K562 (cell line): ENCODE results near the gene RINL. TPM values are rescaled to one million over a fixed set of nuclear protein-coding genes. Genes with fewer than 3 reads are reported as not detected.
A peak's percentile ranks its signal among the peaks of the same experiment; 100 is the strongest.

Source experiments
- ATAC-seq: fragments of 200-7000 bp; cut with Tn5 transposase; 3 replicates; pipeline ENCODE4 v1.9.1; 2020; ENCODE audit warnings: moderate library complexity
- BruUV-seq: library from RNA; stranded (reverse); fragments of 400-500 nt; replicated peaks from 2 replicates; lab custom pipeline; 2021; lab: Mats Ljungman, UMichigan
- CTCF ChIA-PET: fragments of 300-600 bp; formaldehyde crosslinking; extraction: SDS; loops from one replicate; lab custom pipeline; 2021; ENCODE audit warnings: low intra/inter-chr PET ratio; lab: Yijun Ruan, JAX
- POLR2A ChIA-PET: fragments of 300-600, 350-650 bp; sonication (Branson Sonifier 250); formaldehyde crosslinking; extraction: SDS; loops from one replicate; lab custom pipeline; 2021; ENCODE audit warnings: antibody characterized with exemption, inconsistent platforms; lab: Yijun Ruan, JAX
- DNase-seq, 4 experiments: peaks; one replicate each; pipeline versions ENCODE4 v3.0.0 to v3.0.0-alpha.2; 2011 to 2018; ENCODE audit warnings: low spot score in 3 of 4, mixed read lengths in 3 of 4; ENCODE audit errors: extremely low read depth in 1 of 4
- FAIRE-seq: peaks from 2 replicates; lab custom pipeline; 2011; peaks lifted over from hg19 to GRCh38; lab: Jason Lieb, UNC
- H2AFZ ChIP-seq: 2 replicates; pipeline ENCODE4 v1.6.0; 2011; ENCODE audit warnings: low read depth, low read length, control low read depth, inconsistent platforms
- H3K27ac ChIP-seq: fragments of 200-600 bp; 3 replicates; pipeline ENCODE4 v1.8.0; 2011; ENCODE audit warnings: low read depth, mild to moderate bottlenecking, control low read depth, inconsistent platforms, low read length, moderate library complexity, mixed read lengths; ENCODE audit errors: extremely low read depth
- H3K27me3 ChIP-seq, 2 experiments: fragments of 300-600 bp in 1 of 2; 2 replicates in 1 of 2; 3 replicates in 1 of 2; pipeline versions ENCODE4 v1.6.0 to v1.8.0; 2011; ENCODE audit warnings: inconsistent platforms in 2 of 2, low read length in 2 of 2, mild to moderate bottlenecking in 1 of 2, mixed read lengths in 1 of 2, moderate library complexity in 1 of 2; ENCODE audit not compliant: control insufficient read depth in 2 of 2, insufficient read depth in 2 of 2
- H3K36me3 ChIP-seq: fragments of 300-600 bp; 3 replicates; pipeline ENCODE4 v1.8.0; 2011; ENCODE audit warnings: mild to moderate bottlenecking, low read length, inconsistent platforms; ENCODE audit not compliant: control insufficient read depth, insufficient read depth
- H3K4me1 ChIP-seq, 2 experiments: fragments of 200-600 bp in 1 of 2; replicated peaks in 1 of 2; 2 replicates in 1 of 2; 3 replicates in 1 of 2; pipeline versions ENCODE4 v1.5.1 to v1.8.0; 2011; ENCODE audit warnings: inconsistent platforms in 2 of 2, low read length in 2 of 2, mild to moderate bottlenecking in 1 of 2, mixed read lengths in 1 of 2, moderate library complexity in 1 of 2; ENCODE audit not compliant: control insufficient read depth in 2 of 2, insufficient read depth in 2 of 2
- H3K4me2 ChIP-seq: 2 replicates; pipeline ENCODE4 v1.6.1; 2011; ENCODE audit warnings: low read length, control low read depth, inconsistent platforms, mixed read lengths; ENCODE audit not compliant: insufficient read depth
- H3K4me3 ChIP-seq: fragments of 200-600 bp; sonication (generic), shearing (Covaris generic); 2 replicates; pipeline ENCODE4 v1.5.1; 2016; ENCODE audit warnings: control low read depth, inconsistent platforms
- H3K79me2 ChIP-seq: fragments of 200-600 bp; 3 replicates; pipeline ENCODE4 v1.8.0; 2011; ENCODE audit warnings: low read length, inconsistent platforms; ENCODE audit not compliant: control insufficient read depth, insufficient read depth
- H3K9ac ChIP-seq, 2 experiments: 2 replicates each; pipeline versions ENCODE4 v1.6.0 to v1.6.1; 2011; ENCODE audit warnings: low read depth in 2 of 2, low read length in 2 of 2, control low read depth in 1 of 2, inconsistent platforms in 1 of 2, mild to moderate bottlenecking in 1 of 2, mixed read lengths in 1 of 2; ENCODE audit not compliant: insufficient read depth in 1 of 2
- H3K9me1 ChIP-seq: one replicate; pipeline ENCODE4 v1.6.0; 2011; ENCODE audit warnings: inconsistent platforms, mild to moderate bottlenecking, low read length, moderate library complexity; ENCODE audit not compliant: control insufficient read depth, insufficient read depth
- H3K9me3 ChIP-seq: replicated peaks from 2 replicates; pipeline ENCODE4 v1.5.1; 2011; ENCODE audit warnings: low read depth, low read length, inconsistent platforms; ENCODE audit not compliant: control insufficient read depth, insufficient read depth
- H4K20me1 ChIP-seq: replicated peaks from 2 replicates; pipeline ENCODE4 v1.6.1; 2011; ENCODE audit warnings: low read length, inconsistent platforms, mixed read lengths; ENCODE audit not compliant: control insufficient read depth, insufficient read depth
- BMI1 ChIP-seq: fragments of 150-350 bp; IDR thresholded peaks from 2 replicates; pipeline ENCODE4 v1.6.1; 2014; ENCODE audit warnings: low read length
- GABPB1 ChIP-seq: sonication (generic); formaldehyde crosslinking; IDR thresholded peaks from 2 replicates; pipeline ENCODE4 v1.8.0; 2022; ENCODE audit warnings: mild to moderate bottlenecking, missing genetic modification reagents
- MCM3 ChIP-seq: fragments of 450-650 bp; IDR thresholded peaks from 2 replicates; pipeline ENCODE4 v1.6.1; 2016
- MCM7 ChIP-seq, 2 experiments: fragments of 450-650 bp; IDR thresholded peaks; 2 replicates each; pipeline ENCODE4 v1.6.1; 2016 to 2018
- MEIS2 ChIP-seq: fragments of 450-650 bp; IDR thresholded peaks from 2 replicates; pipeline ENCODE4 v1.6.1; 2014; ENCODE audit warnings: mild to moderate bottlenecking; ENCODE audit not compliant: partially characterized antibody
- POLR2A ChIP-seq: fragments of 450-650 bp; conservative IDR thresholded peaks from 2 replicates; pipeline ENCODE4 v1.6.1; 2016
- SP2 ChIP-seq: IDR thresholded peaks from 2 replicates; pipeline ENCODE4 v1.6.1; 2011; ENCODE audit warnings: mild to moderate bottlenecking, low read depth, low read length, moderate library complexity; ENCODE audit not compliant: poor library complexity, severe bottlenecking; ENCODE audit errors: extremely low read depth
- ZNF436 ChIP-seq: fragments of 250-450, 450-650 bp; sonication (Bioruptor Pico); formaldehyde crosslinking; IDR thresholded peaks from 2 replicates; pipeline ENCODE4 v1.7.0; 2020; ENCODE audit warnings: mild to moderate bottlenecking
- ZNF57 ChIP-seq: fragments of 450-650 bp; formaldehyde crosslinking; IDR thresholded peaks from 2 replicates; pipeline ENCODE4 v1.4.0; 2020; ENCODE audit warnings: mild to moderate bottlenecking, moderate library complexity
- WGBS: fragments of 100-300 bp; shearing (Covaris generic); methylation state at CpG from one replicate; pipeline ENCODE4 v1.1.6; 2016; ENCODE audit warnings: low coverage, mixed read lengths; ENCODE audit not compliant: insufficient coverage; ENCODE audit errors: missing lambda C conversion rate; 5-methylcytosine and 5-hydroxymethylcytosine counted together
- in situ Hi-C: fragments of 300-500 bp; cut with MboI; formaldehyde crosslinking; loops from 4 replicates; pipeline ENCODE4 v1.15.0; 2018; ENCODE audit warnings: inconsistent platforms, mixed read lengths
- intact Hi-C: fragments of 100-400 bp; cut with micrococcal nuclease; formaldehyde crosslinking; loops from 2 replicates; pipeline ENCODE4 v1.14.2; 2022
- polyA plus RNA-seq, 8 experiments: library from polyadenylated mRNA; depleted of rRNA in 4 of 8; stranded (reverse) in 5 of 8; unstranded in 3 of 8; fragments of >200 nt; fragmentation: Nextera tagmentation in 2 of 8; fragmentation: Illumina TruSeq in 1 of 8; extraction: Ambion mirVana in 2 of 8; extraction: Trizol in 1 of 8; gene quantifications; 2 replicates each; pipeline versions ENCODE4 v1.2.1 to v1.2.3, GENCODE V29; 2011 to 2014; ENCODE audit warnings: inconsistent platforms in 1 of 8, missing spikeins in 1 of 8
- total RNA-seq, 7 experiments: library from RNA; depleted of rRNA in 6 of 7; stranded (reverse); fragments of >200 nt in 6 of 7; fragmentation: Illumina TruSeq in 2 of 7; extraction: Trizol in 2 of 7; gene quantifications; 2 replicates each; pipeline versions ENCODE4 v1.2.1 to v1.2.3, GENCODE V29; 2011 to 2021; ENCODE audit warnings: low replicate concordance in 1 of 7
- TF ChIP-seq, protein P1 (sequence below): sonication (generic); formaldehyde crosslinking; IDR thresholded peaks from 2 replicates; pipeline ENCODE4 v1.5.0; 2020; ENCODE audit warnings: missing genetic modification reagents
- TF ChIP-seq, protein P2 (sequence below): fragments of 450-650 bp; IDR thresholded peaks from 2 replicates; pipeline ENCODE4 v1.6.1; 2018; ENCODE audit warnings: mild to moderate bottlenecking, low read depth; ENCODE audit not compliant: partially characterized antibody
- TF ChIP-seq, protein P3 (sequence below): conservative IDR thresholded peaks from 2 replicates; pipeline ENCODE4 v1.6.1; 2011; ENCODE audit warnings: low read depth, mild to moderate bottlenecking, low read length; ENCODE audit not compliant: control insufficient read depth
- TF ChIP-seq, protein P4 (sequence below): fragments of 450-650 bp; IDR thresholded peaks from 2 replicates; pipeline ENCODE4 v1.6.1; 2018; ENCODE audit not compliant: partially characterized antibody

The RINL gene
- total and polyA plus RNA-seq, 9 of the 15 experiments (the other 6 are each of a cell fraction or from before 2014, with no cell fraction given) = 0.82 to 10.9 (median 4.9) TPM

DNA sequence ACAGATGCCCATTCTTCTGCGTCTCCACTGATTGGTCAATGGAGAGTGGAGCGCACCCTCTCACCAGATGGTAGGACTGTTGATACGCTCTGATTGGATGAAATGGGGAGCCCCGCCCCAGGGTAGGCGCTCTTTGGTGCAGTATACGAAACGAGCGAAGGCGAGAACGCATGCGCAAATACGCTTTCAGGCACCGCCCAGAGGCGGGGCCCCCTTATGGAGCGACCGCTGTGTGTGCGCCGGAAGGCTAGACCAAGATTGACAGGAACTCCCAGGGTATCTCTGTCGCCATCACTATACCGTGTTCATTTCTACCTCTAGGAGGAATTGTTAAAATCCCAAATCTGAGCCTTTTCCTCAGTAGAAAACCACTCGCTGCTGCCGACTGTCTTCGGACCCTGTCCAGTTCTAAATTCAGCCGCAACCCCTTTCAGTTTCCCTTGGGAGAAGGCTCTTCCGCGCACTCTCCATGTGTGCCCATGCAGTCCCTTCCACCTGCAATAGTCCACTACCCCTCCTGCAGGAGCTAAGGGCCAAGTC lies 27.6 kb downstream of the RINL start:
- ChIA-PET CTCF (interaction anchor here (1.0 kb wide), 1 partner anchor 80 kb away, joined by 3 read pairs; the partner anchor contains the start of genes MRPS12 and SARS2), POLR2A (interaction anchor here (0.7 to 6.0 kb wide), 4 partner anchors 10 to 338 kb away, joined by 3 to 58 read pairs (median 4); no protein-coding TSS in a partner anchor)
- H3K9me3 ChIP-seq = no peaks in the 10 kb centered on the region
- peak overlapping the region; percentile 89 for H3K4me2 ChIP-seq
- intact Hi-C loops (loop anchor here (1.0 to 2.0 kb wide), 3 partner anchors 31 to 80 kb away; partner anchors contain the start of genes MRPS12 and SARS2), in situ Hi-C loops (no loop called here)
- peak; percentile 100 for FAIRE-seq
- no TSS peak for BruUV-seq
- peaks cover 16 to 46% of the 10 kb centered on the region in 2 experiments; a peak in 4 of 5 replicates for H3K4me1 ChIP-seq
- H3K9ac ChIP-seq = peak overlapping the region; percentile 76 to 97
- peaks cover 53% of the 10 kb centered on the region for H3K79me2 ChIP-seq
- H3K9me1 ChIP-seq = no peaks in the 10 kb centered on the region
- peak overlapping the region; percentile 99 for H3K27ac ChIP-seq
- peaks cover 35% of the 10 kb centered on the region for H3K36me3 ChIP-seq
- no peaks in the 10 kb centered on the region for H3K27me3 ChIP-seq
- peak; percentile 92 to 100 (median 96) for DNase-seq
- H4K20me1 ChIP-seq = peaks cover 5% of the 10 kb centered on the region
- ATAC-seq = peak; percentile 88
- WGBS = under 1% methylated on average over 26 of the region's 26 CpGs
- H3K4me3 ChIP-seq = peak overlapping the region; percentile 80
- H2AFZ ChIP-seq = peak overlapping the region; percentile 48
- TF ChIP-seq, protein P1, sequence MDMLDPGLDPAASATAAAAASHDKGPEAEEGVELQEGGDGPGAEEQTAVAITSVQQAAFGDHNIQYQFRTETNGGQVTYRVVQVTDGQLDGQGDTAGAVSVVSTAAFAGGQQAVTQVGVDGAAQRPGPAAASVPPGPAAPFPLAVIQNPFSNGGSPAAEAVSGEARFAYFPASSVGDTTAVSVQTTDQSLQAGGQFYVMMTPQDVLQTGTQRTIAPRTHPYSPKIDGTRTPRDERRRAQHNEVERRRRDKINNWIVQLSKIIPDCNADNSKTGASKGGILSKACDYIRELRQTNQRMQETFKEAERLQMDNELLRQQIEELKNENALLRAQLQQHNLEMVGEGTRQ (CRISPR knock-in tag) = no peak
- TF ChIP-seq, protein P2, sequence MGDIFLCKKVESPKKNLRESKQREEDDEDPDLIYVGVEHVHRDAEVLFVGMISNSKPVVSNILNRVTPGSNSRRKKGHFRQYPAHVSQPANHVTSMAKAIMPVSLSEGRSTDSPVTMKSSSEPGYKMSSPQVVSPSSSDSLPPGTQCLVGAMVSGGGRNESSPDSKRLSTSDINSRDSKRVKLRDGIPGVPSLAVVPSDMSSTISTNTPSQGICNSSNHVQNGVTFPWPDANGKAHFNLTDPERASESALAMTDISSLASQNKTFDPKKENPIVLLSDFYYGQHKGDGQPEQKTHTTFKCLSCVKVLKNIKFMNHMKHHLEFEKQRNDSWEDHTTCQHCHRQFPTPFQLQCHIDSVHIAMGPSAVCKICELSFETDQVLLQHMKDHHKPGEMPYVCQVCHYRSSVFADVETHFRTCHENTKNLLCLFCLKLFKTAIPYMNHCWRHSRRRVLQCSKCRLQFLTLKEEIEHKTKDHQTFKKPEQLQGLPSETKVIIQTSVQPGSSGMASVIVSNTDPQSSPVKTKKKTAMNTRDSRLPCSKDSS = no peak
- TF ChIP-seq MEIS2 = peak; percentile 89
- TF ChIP-seq, protein P3, sequence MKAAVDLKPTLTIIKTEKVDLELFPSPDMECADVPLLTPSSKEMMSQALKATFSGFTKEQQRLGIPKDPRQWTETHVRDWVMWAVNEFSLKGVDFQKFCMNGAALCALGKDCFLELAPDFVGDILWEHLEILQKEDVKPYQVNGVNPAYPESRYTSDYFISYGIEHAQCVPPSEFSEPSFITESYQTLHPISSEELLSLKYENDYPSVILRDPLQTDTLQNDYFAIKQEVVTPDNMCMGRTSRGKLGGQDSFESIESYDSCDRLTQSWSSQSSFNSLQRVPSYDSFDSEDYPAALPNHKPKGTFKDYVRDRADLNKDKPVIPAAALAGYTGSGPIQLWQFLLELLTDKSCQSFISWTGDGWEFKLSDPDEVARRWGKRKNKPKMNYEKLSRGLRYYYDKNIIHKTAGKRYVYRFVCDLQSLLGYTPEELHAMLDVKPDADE = 0 out of 2 replicates have a peak, but pooled peaks have one; percentile 49
- no peak for TF ChIP-seq BMI1
- TF ChIP-seq ZNF436 (CRISPR knock-in tag) = no peak
- no peak for TF ChIP-seq MCM3
- no peak for TF ChIP-seq MCM7 (IDR thresholded peaks at IDR 0.05)
- TF ChIP-seq POLR2A = peak; percentile 84
- TF ChIP-seq ZNF57 (CRISPR knock-in tag) = no peak
- TF ChIP-seq GABPB1 = peak; percentile 82
- TF ChIP-seq, protein P4, sequence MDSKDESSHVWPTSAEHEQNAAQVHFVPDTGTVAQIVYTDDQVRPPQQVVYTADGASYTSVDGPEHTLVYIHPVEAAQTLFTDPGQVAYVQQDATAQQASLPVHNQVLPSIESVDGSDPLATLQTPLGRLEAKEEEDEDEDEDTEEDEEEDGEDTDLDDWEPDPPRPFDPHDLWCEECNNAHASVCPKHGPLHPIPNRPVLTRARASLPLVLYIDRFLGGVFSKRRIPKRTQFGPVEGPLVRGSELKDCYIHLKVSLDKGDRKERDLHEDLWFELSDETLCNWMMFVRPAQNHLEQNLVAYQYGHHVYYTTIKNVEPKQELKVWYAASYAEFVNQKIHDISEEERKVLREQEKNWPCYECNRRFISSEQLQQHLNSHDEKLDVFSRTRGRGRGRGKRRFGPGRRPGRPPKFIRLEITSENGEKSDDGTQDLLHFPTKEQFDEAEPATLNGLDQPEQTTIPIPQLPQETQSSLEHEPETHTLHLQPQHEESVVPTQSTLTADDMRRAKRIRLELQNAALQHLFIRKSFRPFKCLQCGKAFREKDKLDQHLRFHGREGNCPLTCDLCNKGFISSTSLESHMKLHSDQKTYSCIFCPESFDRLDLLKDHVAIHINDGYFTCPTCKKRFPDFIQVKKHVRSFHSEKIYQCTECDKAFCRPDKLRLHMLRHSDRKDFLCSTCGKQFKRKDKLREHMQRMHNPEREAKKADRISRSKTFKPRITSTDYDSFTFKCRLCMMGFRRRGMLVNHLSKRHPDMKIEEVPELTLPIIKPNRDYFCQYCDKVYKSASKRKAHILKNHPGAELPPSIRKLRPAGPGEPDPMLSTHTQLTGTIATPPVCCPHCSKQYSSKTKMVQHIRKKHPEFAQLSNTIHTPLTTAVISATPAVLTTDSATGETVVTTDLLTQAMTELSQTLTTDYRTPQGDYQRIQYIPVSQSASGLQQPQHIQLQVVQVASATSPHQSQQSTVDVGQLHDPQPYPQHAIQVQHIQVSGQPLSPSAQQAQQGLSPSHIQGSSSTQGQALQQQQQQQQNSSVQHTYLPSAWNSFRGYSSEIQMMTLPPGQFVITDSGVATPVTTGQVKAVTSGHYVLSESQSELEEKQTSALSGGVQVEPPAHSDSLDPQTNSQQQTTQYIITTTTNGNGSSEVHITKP = peak; percentile 52
- TF ChIP-seq SP2 = peak; percentile 72
